CD8-positive, alpha-beta memory T cell (primary cell): ENCODE measurements around the gene SHMT2. TPM values are rescaled to one million over a fixed set of nuclear protein-coding genes. Genes with fewer than 3 reads are reported as not detected.
A peak's percentile ranks its signal among the peaks of the same experiment; 100 is the strongest.

Experiments used
- CTCF ChIA-PET: fragments of 350-600 bp; sonication (Branson Sonifier 250); formaldehyde crosslinking; loops from one replicate; lab custom pipeline; 2021; ENCODE audit warnings: antibody characterized with exemption; lab: Charles Lee
- POLR2A ChIA-PET: fragments of 350-600 bp; sonication (Branson Sonifier 250); formaldehyde crosslinking; loops from one replicate; lab custom pipeline; 2021; ENCODE audit warnings: antibody characterized with exemption; lab: Charles Lee
- DNase-seq, 5 donors: peaks; one replicate each; pipeline versions ENCODE4 v3.0.0 to v3.0.0-alpha.2; 2020 to 2022; ENCODE audit warnings: mixed read lengths in 1 of 5
- H3K27ac ChIP-seq: one replicate; pipeline ENCODE4 v1.7.0; 2013; ENCODE audit warnings: low read depth, mild to moderate bottlenecking, low read length, moderate library complexity
- H3K27me3 ChIP-seq: 2 replicates; pipeline ENCODE4 v1.7.0; 2013; ENCODE audit warnings: low read length, mild to moderate bottlenecking; ENCODE audit not compliant: insufficient read depth, poor library complexity, severe bottlenecking
- H3K36me3 ChIP-seq: 2 replicates; pipeline ENCODE4 v1.7.0; 2013; ENCODE audit warnings: mild to moderate bottlenecking, low read length, moderate library complexity; ENCODE audit not compliant: insufficient read depth
- H3K4me1 ChIP-seq: 2 replicates; pipeline ENCODE4 v1.7.0; 2013; ENCODE audit warnings: mild to moderate bottlenecking, low read length, moderate library complexity; ENCODE audit not compliant: insufficient read depth
- H3K4me3 ChIP-seq: 2 replicates; pipeline ENCODE4 v1.7.0; 2013; ENCODE audit warnings: mild to moderate bottlenecking, low read length
- H3K9me3 ChIP-seq: 2 replicates; pipeline ENCODE4 v1.7.0; 2013; ENCODE audit warnings: mild to moderate bottlenecking, low read length
- H3K27ac Mint-ChIP-seq, 8 donors: one replicate each; pipeline ENCODE4 v1.8.0; 2020 to 2021; ENCODE audit warnings: mixed read lengths in 8 of 8, mild to moderate bottlenecking in 6 of 8, inconsistent platforms in 3 of 8, moderate library complexity in 3 of 8
- H3K27me3 Mint-ChIP-seq, 2 donors: one replicate each; pipeline ENCODE4 v1.8.0; 2020 to 2021; ENCODE audit warnings: mixed read lengths in 2 of 2, mild to moderate bottlenecking in 1 of 2, moderate library complexity in 1 of 2
- H3K36me3 Mint-ChIP-seq, 3 donors: one replicate each; pipeline ENCODE4 v1.8.0; 2020 to 2021; ENCODE audit warnings: mixed read lengths in 3 of 3, inconsistent platforms in 1 of 3, mild to moderate bottlenecking in 1 of 3
- H3K4me1 Mint-ChIP-seq, 3 donors: one replicate each; pipeline ENCODE4 v1.8.0; 2020 to 2021; ENCODE audit warnings: mixed read lengths in 3 of 3, inconsistent platforms in 1 of 3, mild to moderate bottlenecking in 1 of 3
- H3K4me3 Mint-ChIP-seq, 7 donors: one replicate each; pipeline ENCODE4 v1.8.0; 2020 to 2021; ENCODE audit warnings: mixed read lengths in 7 of 7, mild to moderate bottlenecking in 6 of 7, moderate library complexity in 4 of 7, inconsistent platforms in 2 of 7
- H3K9me3 Mint-ChIP-seq, 5 donors: one replicate each; pipeline ENCODE4 v1.8.0; 2020 to 2022; ENCODE audit warnings: mixed read lengths in 5 of 5, mild to moderate bottlenecking in 3 of 5, moderate library complexity in 2 of 5, inconsistent platforms in 1 of 5
- polyA plus RNA-seq: library from polyadenylated mRNA; unstranded; fragments of 300-500 nt; fragmentation: Illumina TruSeq; gene quantifications from one replicate; pipeline ENCODE4 v1.2.3, GENCODE V29; 2021
- total RNA-seq, 2 experiments: library from RNA; stranded (reverse); gene quantifications; one replicate each; pipeline ENCODE4 v1.2.3, GENCODE V29; 2021

The SHMT2 gene
- total and polyA plus RNA-seq, 3 experiments from 2014 or later: 34.7 to 352 (median 349) TPM

- peaks cover 40% of the 10 kb centered on the region for H3K36me3 ChIP-seq
- peaks cover 0 to 4% (median 0%) of the 10 kb centered on the region in 3 donors for H3K4me1 Mint-ChIP-seq
- no peaks in the 10 kb centered on the region for H3K27me3 Mint-ChIP-seq
- H3K4me1 ChIP-seq: no peaks in the 10 kb centered on the region
- no peak overlapping the region for H3K4me3 ChIP-seq
- H3K27me3 ChIP-seq: no peaks in the 10 kb centered on the region
- no peak overlapping the region for H3K4me3 Mint-ChIP-seq
- ChIA-PET CTCF (interaction anchor here (0.7 to 3.0 kb wide), 5 partner anchors 11 to 191 kb away, joined by 3 to 9 read pairs (median 5); partner anchors contain the start of gene STAC3), POLR2A (no interaction called here)
- peak overlapping the region in 1 of 8 donors; percentile 80 for H3K27ac Mint-ChIP-seq
- no peak for DNase-seq
- H3K36me3 Mint-ChIP-seq: peaks cover 3 to 79% (median 25%) of the 10 kb centered on the region in 3 donors
- no peaks in the 10 kb centered on the region for H3K9me3 Mint-ChIP-seq
- H3K27ac ChIP-seq: no peak overlapping the region
- H3K9me3 ChIP-seq: no peaks in the 10 kb centered on the region
These were observed 31.9 kb downstream of the SHMT2 start for GRCh38 chr12:57261428-57261865.

GRCh38 chr12:57262126-57262822, 32.8 kb downstream of the SHMT2 start:
- Histone ChIP-seq H3K27ac (no peak overlapping the region), H3K4me3 (no peak overlapping the region), H3K27me3 (no peaks in the 10 kb centered on the region), H3K4me1 (no peaks in the 10 kb centered on the region), H3K9me3 (no peaks in the 10 kb centered on the region), H3K36me3 (peaks cover 38% of the 10 kb centered on the region)
- Mint-ChIP-seq H3K27ac (peak overlapping the region in 1 of 8 donors; percentile 56), H3K4me1 (peaks cover 0 to 4% (median 0%) of the 10 kb centered on the region in 3 donors), H3K9me3 (no peaks in the 10 kb centered on the region), H3K36me3 (peaks cover 3 to 81% (median 22%) of the 10 kb centered on the region in 3 donors), H3K27me3 (no peaks in the 10 kb centered on the region), H3K4me3 (no peak overlapping the region)
- DNase-seq: no peak
- CTCF ChIA-PET: interaction anchor here (0.7 to 3.0 kb wide), 3 partner anchors 16 to 190 kb away, joined by 3 to 9 read pairs (median 6); no protein-coding TSS in a partner anchor
- POLR2A ChIA-PET: no interaction called here

- no peak overlapping the region for H3K27ac Mint-ChIP-seq
- peaks cover 39% of the 10 kb centered on the region for H3K36me3 ChIP-seq
- POLR2A ChIA-PET: no interaction called here
These were observed 33.6 kb downstream of the SHMT2 start for GRCh38 chr12:57263096-57263495.

GRCh38 chr12:57266681-57267080, 37.2 kb downstream of the SHMT2 start:
- DNase-seq: no peak
- ChIA-PET POLR2A (no interaction called here), CTCF (interaction anchor here (3.2 kb wide), 1 partner anchor 189 kb away, joined by 9 read pairs; the partner anchor contains the start of gene INHBE)
- no peaks in the 10 kb centered on the region for H3K27me3 ChIP-seq
- H3K36me3 ChIP-seq: peaks cover 47% of the 10 kb centered on the region
- no peaks in the 10 kb centered on the region for H3K27me3 Mint-ChIP-seq
- peak overlapping the region in 3 of 8 donors; percentile 0 to 93 (median 62) for H3K27ac Mint-ChIP-seq
- no peak overlapping the region for H3K27ac ChIP-seq
- no peak overlapping the region for H3K4me3 Mint-ChIP-seq
- H3K4me1 ChIP-seq: no peaks in the 10 kb centered on the region
- no peak overlapping the region for H3K4me3 ChIP-seq
- H3K36me3 Mint-ChIP-seq: peaks cover 0 to 79% (median 32%) of the 10 kb centered on the region in 3 donors
- H3K4me1 Mint-ChIP-seq: peaks cover 0 to 4% (median 2%) of the 10 kb centered on the region in 3 donors
- H3K9me3 Mint-ChIP-seq: no peaks in the 10 kb centered on the region
- no peaks in the 10 kb centered on the region for H3K9me3 ChIP-seq

More at GRCh38 chr12:57263096-57263495, 33.6 kb downstream of the SHMT2 start:
- Mint-ChIP-seq H3K4me1 (peaks cover 0 to 4% (median 0%) of the 10 kb centered on the region in 3 donors), H3K4me3 (no peak overlapping the region), H3K9me3 (no peaks in the 10 kb centered on the region), H3K36me3 (peaks cover 3 to 81% (median 23%) of the 10 kb centered on the region in 3 donors), H3K27me3 (no peaks in the 10 kb centered on the region)
- H3K4me1 ChIP-seq: no peaks in the 10 kb centered on the region
- H3K27me3 ChIP-seq: no peaks in the 10 kb centered on the region
- no peak overlapping the region for H3K4me3 ChIP-seq
- H3K9me3 ChIP-seq: no peaks in the 10 kb centered on the region
- CTCF ChIA-PET: interaction anchor here (1.4 to 2.6 kb wide), 3 partner anchors 15 to 23 kb away, joined by 4 to 9 read pairs (median 6); no protein-coding TSS in a partner anchor
- H3K27ac ChIP-seq: no peak overlapping the region
- DNase-seq: no peak

- Histone ChIP-seq H3K36me3 (peaks cover 47% of the 10 kb centered on the region), H3K4me3 (no peak overlapping the region), H3K27me3 (no peaks in the 10 kb centered on the region), H3K27ac (no peak overlapping the region), H3K4me1 (no peaks in the 10 kb centered on the region), H3K9me3 (no peaks in the 10 kb centered on the region)
- no peak for DNase-seq
- no peaks in the 10 kb centered on the region for H3K27me3 Mint-ChIP-seq
- peaks cover 0 to 78% (median 33%) of the 10 kb centered on the region in 3 donors for H3K36me3 Mint-ChIP-seq
- CTCF ChIA-PET: no interaction called here
- no peaks in the 10 kb centered on the region for H3K9me3 Mint-ChIP-seq
- POLR2A ChIA-PET: no interaction called here
- peaks cover 0 to 4% (median 2%) of the 10 kb centered on the region in 3 donors for H3K4me1 Mint-ChIP-seq
- no peak overlapping the region for H3K4me3 Mint-ChIP-seq
- peak overlapping the region in 4 of 8 donors; percentile 5 to 93 (median 27) for H3K27ac Mint-ChIP-seq
These were observed 38.8 kb downstream of the SHMT2 start for GRCh38 chr12:57268264-57268663.

- H3K36me3 Mint-ChIP-seq: peaks cover 3 to 87% (median 27%) of the 10 kb centered on the region in 3 donors
- Histone ChIP-seq H3K4me1 (no peaks in the 10 kb centered on the region), H3K4me3 (no peak overlapping the region), H3K27me3 (no peaks in the 10 kb centered on the region), H3K36me3 (peaks cover 56% of the 10 kb centered on the region), H3K9me3 (no peaks in the 10 kb centered on the region), H3K27ac (no peak overlapping the region)
- peaks cover 4% of the 10 kb centered on the region in 3 donors for H3K4me1 Mint-ChIP-seq
- H3K27me3 Mint-ChIP-seq: no peaks in the 10 kb centered on the region
- POLR2A ChIA-PET: no interaction called here
- CTCF ChIA-PET: interaction anchor here (1.1 to 1.6 kb wide), 2 partner anchors 21 to 57 kb away, joined by 3 to 4 read pairs; partner anchors contain the start of gene STAC3
- no peak for DNase-seq
- H3K4me3 Mint-ChIP-seq: no peak overlapping the region
- H3K27ac Mint-ChIP-seq: peak overlapping the region in 4 of 8 donors; percentile 40 to 89 (median 50)
- H3K9me3 Mint-ChIP-seq: no peaks in the 10 kb centered on the region
These were observed 41.5 kb downstream of the SHMT2 start for GRCh38 chr12:57270966-57271470.

GRCh38 chr12:57272337-57273151, 43.0 kb downstream of the SHMT2 start:
- no peak for DNase-seq
- Histone ChIP-seq H3K9me3 (no peaks in the 10 kb centered on the region), H3K4me1 (no peaks in the 10 kb centered on the region), H3K36me3 (peaks cover 49% of the 10 kb centered on the region), H3K27me3 (no peaks in the 10 kb centered on the region), H3K27ac (no peak overlapping the region), H3K4me3 (no peak overlapping the region)
- Mint-ChIP-seq H3K36me3 (peaks cover 3 to 85% (median 30%) of the 10 kb centered on the region in 3 donors), H3K9me3 (no peaks in the 10 kb centered on the region), H3K4me1 (peaks cover 4% of the 10 kb centered on the region in 3 donors), H3K4me3 (no peak overlapping the region), H3K27ac (peak overlapping the region in 2 of 8 donors; percentile 31 to 64), H3K27me3 (no peaks in the 10 kb centered on the region)
- POLR2A ChIA-PET: no interaction called here
- CTCF ChIA-PET: no interaction called here
